GM12891 (cell line): ENCODE measurements around the gene CD44.

ENCODE experiments used
- DNase-seq: peaks from one replicate; pipeline ENCODE4 v3.0.0; 2011; ENCODE audit warnings: low spot score; ENCODE audit not compliant: insufficient read length
- FAIRE-seq: peaks from 2 replicates; lab custom pipeline; 2011; peaks lifted over from hg19 to GRCh38; lab: Jason Lieb, UNC
- PAX5 ChIP-seq: IDR thresholded peaks from 2 replicates; pipeline ENCODE4 v1.6.1; 2011; ENCODE audit warnings: low read length, moderate library complexity, mild to moderate bottlenecking; ENCODE audit not compliant: insufficient read depth, severe bottlenecking
- POLR2A ChIP-seq: IDR thresholded peaks from 2 replicates; pipeline ENCODE4 v1.6.1; 2011; ENCODE audit warnings: low read depth, low read length, control low read depth
- POLR2AphosphoS5 ChIP-seq: IDR thresholded peaks from 2 replicates; pipeline ENCODE4 v1.6.1; 2011; ENCODE audit warnings: low read depth, low read length, control low read depth
- POU2F2 ChIP-seq: IDR thresholded peaks from 2 replicates; pipeline ENCODE4 v1.6.1; 2011; ENCODE audit warnings: low read depth, mild to moderate bottlenecking, control low read depth, low read length, moderate library complexity
- SPI1 ChIP-seq: IDR thresholded peaks from 2 replicates; pipeline ENCODE4 v1.6.1; 2011; ENCODE audit warnings: low read depth, low read length, control low read depth
- TAF1 ChIP-seq: IDR thresholded peaks from 2 replicates; pipeline ENCODE4 v1.6.1; 2011; ENCODE audit warnings: low read depth, low read length, control low read depth

Gene CD44

GRCh38 chr11:35112056-35112845 lies 26.7 kb upstream of the CD44 start:
- DNase-seq = no peak
- no peak for TF ChIP-seq POLR2AphosphoS5
- TF ChIP-seq SPI1 = no peak
- TF ChIP-seq TAF1 = no peak
- no peak for TF ChIP-seq PAX5
- TF ChIP-seq POU2F2 = no peak
- no peak for TF ChIP-seq POLR2A
- no peak for FAIRE-seq

GRCh38 chr11:35112846-35113105 lies 26.2 kb upstream of the CD44 start:
- TF ChIP-seq POU2F2 = no peak
- TF ChIP-seq POLR2AphosphoS5 = no peak
- no peak for TF ChIP-seq PAX5
- TF ChIP-seq SPI1 = no peak
- no peak for TF ChIP-seq POLR2A
- no peak for TF ChIP-seq TAF1
- no peak for DNase-seq
- FAIRE-seq = no peak

- FAIRE-seq (peak; percentile 89), DNase-seq (peak; percentile 39)
Observed at GRCh38 chr11:35114906-35115687, 23.9 kb upstream of the CD44 start.

GRCh38 chr11:35115688-35116030 lies 23.3 kb upstream of the CD44 start:
- no peak for DNase-seq
- TF ChIP-seq POLR2A (no peak), SPI1 (no peak), POLR2AphosphoS5 (no peak), PAX5 (no peak), TAF1 (no peak), POU2F2 (no peak)

More at GRCh38 chr11:35114906-35115687, 23.9 kb upstream of the CD44 start:
- TF ChIP-seq PAX5 (peak; percentile 28), SPI1 (peak; percentile 99), POU2F2 (peak; percentile 41; the same call in 1 of the 2 replicates), TAF1 (no peak), POLR2AphosphoS5 (no peak), POLR2A (no peak)

GRCh38 chr11:35116245-35116644 lies 22.7 kb upstream of the CD44 start:
- TF ChIP-seq TAF1 (no peak), POLR2AphosphoS5 (no peak), POLR2A (no peak)
- DNase-seq (no peak), FAIRE-seq (no peak)

More at GRCh38 chr11:35115688-35116030, 23.3 kb upstream of the CD44 start:
- no peak for FAIRE-seq

- DNase-seq (no peak), FAIRE-seq (no peak)
- no peak for TF ChIP-seq POU2F2
- no peak for TF ChIP-seq POLR2AphosphoS5
Observed at GRCh38 chr11:35116762-35117640, 22.0 kb upstream of the CD44 start.

GRCh38 chr11:35118906-35119305 lies 20.1 kb upstream of the CD44 start:
- DNase-seq = no peak
- FAIRE-seq = peak; percentile 75
- TF ChIP-seq POLR2AphosphoS5 (no peak), POLR2A (no peak), TAF1 (no peak), SPI1 (peak; percentile 94), PAX5 (peak; percentile 43), POU2F2 (peak; percentile 63; the same call in 1 of the 2 replicates)

- TF ChIP-seq POU2F2 (peak; percentile 70; the same call in 1 of the 2 replicates), PAX5 (no peak), SPI1 (peak; percentile 49), POLR2AphosphoS5 (no peak), TAF1 (no peak), POLR2A (no peak)
- FAIRE-seq (peak; percentile 76), DNase-seq (no peak)
Observed at GRCh38 chr11:35121326-35121865, 17.6 kb upstream of the CD44 start.

GRCh38 chr11:35122308-35122707 lies 16.7 kb upstream of the CD44 start:
- FAIRE-seq = peak; percentile 88
- no peak for TF ChIP-seq TAF1
- no peak for TF ChIP-seq POLR2A
- TF ChIP-seq SPI1 = no peak
- TF ChIP-seq PAX5 = no peak
- TF ChIP-seq POU2F2 = no peak
- no peak for TF ChIP-seq POLR2AphosphoS5
- DNase-seq = no peak
